GM10847 (cell line): Measurements from ENCODE around the gene EYA4.

Source experiments
- POLR2A ChIP-seq: IDR thresholded peaks from 2 replicates; pipeline ENCODE4 v1.6.1; 2011; ENCODE audit not compliant: insufficient read length; ENCODE audit errors: extremely low read depth

Gene EYA4

GRCh38 chr6:133257545-133258105, 16.5 kb downstream of the EYA4 start:
- no peak for TF ChIP-seq POLR2A

GRCh38 chr6:133259561-133259960, 18.4 kb downstream of the EYA4 start:
- TF ChIP-seq POLR2A = no peak

- TF ChIP-seq POLR2A = no peak
Observed at GRCh38 chr6:133262804-133263203, 21.6 kb downstream of the EYA4 start.

DNA sequence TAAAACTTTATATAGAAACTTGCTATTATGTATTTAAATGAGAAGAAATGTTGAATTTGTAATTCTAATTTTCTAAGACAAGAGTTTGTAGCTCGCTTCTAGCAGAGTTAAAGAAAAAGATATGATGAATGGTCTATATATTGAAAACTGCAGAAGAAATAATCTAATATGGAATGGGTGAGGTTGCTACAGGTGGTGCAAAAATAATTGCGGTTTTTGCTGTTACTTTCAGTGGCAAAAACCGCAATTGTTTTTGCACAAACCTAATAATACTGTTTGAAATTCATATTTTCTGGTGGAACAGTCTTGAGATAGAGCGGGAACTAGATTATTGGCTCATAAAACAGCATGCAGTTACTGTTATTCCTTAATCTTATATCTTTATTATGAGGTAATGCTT, 23.9 kb downstream of the EYA4 start:
- no peak for TF ChIP-seq POLR2A

GRCh38 chr6:133266186-133266585, 25.0 kb downstream of the EYA4 start:
- no peak for TF ChIP-seq POLR2A

GRCh38 chr6:133268621-133269020, 27.5 kb downstream of the EYA4 start:
- no peak for TF ChIP-seq POLR2A

- no peak for TF ChIP-seq POLR2A
Observed at GRCh38 chr6:133274813-133275212, 33.7 kb downstream of the EYA4 start.

- TF ChIP-seq POLR2A = no peak
Observed at GRCh38 chr6:133275213-133275612, 34.1 kb downstream of the EYA4 start.

DNA sequence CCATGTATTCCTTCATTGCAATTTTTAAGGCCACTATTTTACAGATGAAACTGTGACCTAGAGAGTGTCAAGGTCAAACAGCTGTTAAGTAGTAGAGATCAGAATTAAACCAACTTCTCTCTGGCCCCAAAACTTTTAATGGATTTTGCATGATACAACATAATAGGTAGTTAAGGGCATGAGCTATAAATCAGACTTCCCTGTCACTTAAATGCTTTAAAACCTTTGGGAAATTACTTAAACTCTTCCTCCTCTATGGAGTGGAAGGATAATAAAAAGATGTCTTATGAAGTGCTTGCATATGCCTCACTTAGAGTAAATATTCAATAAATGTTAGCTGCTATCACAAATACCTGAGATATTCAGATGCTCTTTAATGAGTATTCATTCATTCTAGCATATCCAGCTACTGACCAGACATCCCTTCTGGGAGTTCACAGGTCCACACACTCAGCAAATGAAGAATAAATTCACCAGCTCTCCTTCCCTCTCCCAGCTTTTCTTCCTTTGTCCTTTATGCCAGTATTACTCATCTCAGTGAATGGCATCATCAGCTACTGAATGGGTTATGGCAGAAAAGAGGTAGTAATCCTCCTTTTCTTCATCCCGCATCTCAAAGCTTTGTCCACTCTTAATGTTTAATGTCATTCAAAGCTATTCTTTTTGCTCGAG, 36.2 kb downstream of the EYA4 start:
- TF ChIP-seq POLR2A = no peak

GRCh38 chr6:133277900-133278545, 36.9 kb downstream of the EYA4 start:
- TF ChIP-seq POLR2A = no peak

GRCh38 chr6:133286765-133287164, 45.6 kb downstream of the EYA4 start:
- no peak for TF ChIP-seq POLR2A

- no peak for TF ChIP-seq POLR2A
Observed at GRCh38 chr6:133288662-133289061, 47.5 kb downstream of the EYA4 start.

DNA sequence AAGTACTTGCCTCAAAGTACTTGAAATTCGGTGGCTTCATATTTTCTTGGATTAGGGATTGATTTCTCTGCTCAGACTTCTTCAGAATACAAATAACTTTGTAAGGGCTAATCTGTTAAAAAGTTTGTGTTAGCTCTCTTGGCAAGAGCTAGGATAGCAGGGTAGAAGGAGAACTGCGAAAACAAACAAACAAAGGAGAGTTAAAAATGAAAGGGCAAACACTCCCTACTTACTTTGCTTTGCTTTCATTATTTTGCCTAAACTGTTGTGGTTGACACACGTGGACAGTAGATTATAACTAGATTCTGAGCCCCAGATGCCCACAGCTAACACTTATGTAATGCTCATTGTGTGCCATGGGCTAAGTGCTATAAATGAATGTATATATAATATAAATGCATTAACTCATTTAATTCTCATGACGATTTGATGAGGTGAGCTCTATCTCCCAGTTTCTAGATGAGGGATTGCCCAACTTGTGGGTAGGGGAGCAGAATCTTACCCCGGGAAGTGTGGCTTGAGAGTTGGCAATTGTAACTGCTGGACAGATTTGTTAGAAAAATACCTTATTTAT, 48.7 kb downstream of the EYA4 start:
- TF ChIP-seq POLR2A = no peak

- TF ChIP-seq POLR2A = no peak
Observed at GRCh38 chr6:133290930-133291329, 49.8 kb downstream of the EYA4 start.

- no peak for TF ChIP-seq POLR2A
Observed at GRCh38 chr6:133291671-133292070, 50.5 kb downstream of the EYA4 start.

DNA sequence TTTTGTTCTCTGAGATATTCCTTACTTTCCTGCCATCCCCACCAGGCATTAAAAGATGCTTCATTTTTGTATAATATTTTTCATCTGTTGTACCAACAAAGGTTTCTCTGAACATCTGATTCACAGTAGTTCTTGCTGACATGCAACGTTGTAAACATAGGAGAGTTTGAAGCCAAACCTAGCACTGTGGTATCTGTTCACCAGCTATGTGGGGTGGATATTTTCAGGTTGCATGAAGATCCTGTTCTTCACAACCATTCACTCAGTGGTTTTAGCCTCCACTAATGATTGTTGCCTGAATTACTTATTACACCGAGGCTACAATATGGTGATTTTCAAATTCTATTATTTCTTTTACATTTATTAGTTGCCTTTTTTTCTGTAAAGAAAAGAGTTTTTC, 56.5 kb downstream of the EYA4 start:
- no peak for TF ChIP-seq POLR2A
